Pancreas (tissue), 10 donors: ENCODE measurements around the gene MYH2. TPM values are rescaled to one million over a fixed set of nuclear protein-coding genes. Genes with fewer than 3 reads are reported as not detected.

Experiments used
- ATAC-seq, 4 donors: fragments of 200-7000 bp; cut with Tn5 transposase; one replicate each; pipeline versions ENCODE4 v1.8.0 to v1.9.1; 2020; ENCODE audit warnings: mild to moderate bottlenecking in 4 of 4, moderate library complexity in 4 of 4
- DNase-seq, 6 donors: peaks; one replicate each; pipeline ENCODE4 v3.0.0-alpha.2; 2020
- FAIRE-seq: peaks from 2 replicates; lab custom pipeline; 2012; peaks lifted over from hg19 to GRCh38; lab: Jason Lieb, UNC
- H3K27ac ChIP-seq, 4 donors: fragments of 200-600 bp; sonication (generic); 1 replicate in 3 of 4; 2 replicates in 1 of 4; pipeline versions ENCODE4 v1.5.0 to v1.8.0; 2020
- H3K27me3 ChIP-seq, 4 donors: fragments of 200-600 bp; one replicate each; pipeline ENCODE4 v1.8.0; 2021
- H3K36me3 ChIP-seq, 3 donors: fragments of 200-600 bp; sonication (generic) in 1 of 3; one replicate each; pipeline versions ENCODE4 v1.5.0 to v1.8.0; 2020 to 2021
- H3K4me1 ChIP-seq, 3 donors: fragments of 200-600 bp; one replicate each; pipeline ENCODE4 v1.8.0; 2021
- H3K4me3 ChIP-seq, 4 donors: fragments of 200-600 bp; sonication (generic) in 2 of 4; one replicate each; pipeline versions ENCODE4 v1.5.0 to v1.8.0; 2020 to 2021
- H3K9me3 ChIP-seq, 4 donors: fragments of 200-600 bp; one replicate each; pipeline ENCODE4 v1.8.0; 2021
- CTCF ChIP-seq, 4 donors: fragments of 200-600 bp; sonication (generic) in 3 of 4; IDR thresholded peaks; one replicate each; pipeline versions ENCODE4 v1.5.0 to v1.8.0; 2021; ENCODE audit warnings: antibody characterized with exemption in 4 of 4
- WGBS, 2 donors: extraction: QIAGEN DNeasy Blood & Tissue Kit; methylation state at CpG; one replicate each; pipeline ENCODE4 v1.1.7; 2013; 5-methylcytosine and 5-hydroxymethylcytosine counted together
- intact Hi-C, 3 donors: fragments of 100-400 bp; cut with DNase I; formaldehyde crosslinking; loops; one replicate each; pipeline versions ENCODE4 v1.11.1 to v1.14.2; 2022
- polyA plus RNA-seq, 2 donors: library from polyadenylated mRNA; stranded (reverse); fragments of 200-250 nt; gene quantifications; one replicate each; pipeline ENCODE4 v1.2.3, GENCODE V29; 2013
- total RNA-seq, 6 donors: library from RNA; stranded (reverse); fragmentation: NEBNext Ultra II Directional in 4 of 6; extraction: Animal tissue kit (Norgen Biotek cat#: 25700) in 4 of 6; gene quantifications; one replicate each; pipeline versions ENCODE4 v1.2.1 to v1.2.4, GENCODE V29; 2021 to 2023
- donor health status: healthy with polysubstance abuse.
- donor health status: DM: no; HTN: no; CAD: no; lungs with moderate emphysema.
- donor health status: DM: no; HTN: no; CAD: no.
- donor health status: control.
- donor health status: control.
- donor health status: Bipolar disorder and iron deficiency.
- donor health status: DM: yes; HTN: yes; CAD: no.
- donor health status: DM: no; HTN: no; CAD: no.
- donor health status: DM: no; HTN: no; CAD: no.
- donor health status: DM: yes; HTN: yes; CAD: no.

MYH2 gene
- total and polyA plus RNA-seq, 8 donors: 0.05 TPM; not detected in 7

GRCh38 chr17:10516638-10517037 is 32.8 kb downstream of the MYH2 start:
- Histone ChIP-seq H3K4me1 (no peaks in the 10 kb centered on the region), H3K27me3 (no peaks in the 10 kb centered on the region), H3K9me3 (no peaks in the 10 kb centered on the region), H3K4me3 (no peak overlapping the region), H3K36me3 (no peaks in the 10 kb centered on the region), H3K27ac (no peak overlapping the region)
- DNase-seq: no peak
- FAIRE-seq: no peak
- intact Hi-C loops: no loop called here
- no peak for TF ChIP-seq CTCF (IDR thresholded peaks at IDR 0.05)
- no peak for ATAC-seq

GRCh38 chr17:10516065-10516464 is 33.4 kb downstream of the MYH2 start:
- no peak for ATAC-seq
- Histone ChIP-seq H3K4me1 (no peaks in the 10 kb centered on the region), H3K4me3 (no peak overlapping the region), H3K27ac (no peak overlapping the region), H3K36me3 (no peaks in the 10 kb centered on the region), H3K9me3 (no peaks in the 10 kb centered on the region), H3K27me3 (no peaks in the 10 kb centered on the region)
- 62 to 74% methylated on average over 7 of the region's 7 CpGs for WGBS, 2 donors
- DNase-seq: no peak
- FAIRE-seq: no peak
- intact Hi-C loops: no loop called here
- no peak for TF ChIP-seq CTCF (IDR thresholded peaks at IDR 0.05)

- no peak for TF ChIP-seq CTCF (IDR thresholded peaks at IDR 0.05)
- Histone ChIP-seq H3K27ac (no peak overlapping the region), H3K4me1 (no peaks in the 10 kb centered on the region), H3K9me3 (no peaks in the 10 kb centered on the region), H3K27me3 (no peaks in the 10 kb centered on the region), H3K4me3 (no peak overlapping the region), H3K36me3 (no peaks in the 10 kb centered on the region)
- intact Hi-C loops: no loop called here
- FAIRE-seq: no peak
- ATAC-seq: no peak
- no peak for DNase-seq
- 40 to 45% methylated on average over 6 of the region's 6 CpGs for WGBS, 2 donors
These were observed 36.0 kb downstream of the MYH2 start for GRCh38 chr17:10513299-10514067.

GRCh38 chr17:10512856-10513255 is 36.6 kb downstream of the MYH2 start:
- H3K4me1 ChIP-seq: no peaks in the 10 kb centered on the region
- no peaks in the 10 kb centered on the region for H3K9me3 ChIP-seq
- WGBS, 2 donors: 48 to 52% methylated on average over 2 of the region's 2 CpGs
- ATAC-seq: no peak
- no peak for TF ChIP-seq CTCF (IDR thresholded peaks at IDR 0.05)
- FAIRE-seq: no peak
- no peaks in the 10 kb centered on the region for H3K36me3 ChIP-seq
- H3K4me3 ChIP-seq: no peak overlapping the region
- intact Hi-C loops: no loop called here
- H3K27ac ChIP-seq: no peak overlapping the region
- no peaks in the 10 kb centered on the region for H3K27me3 ChIP-seq
- DNase-seq: no peak

GRCh38 chr17:10499950-10500349 is 49.5 kb downstream of the MYH2 start:
- ATAC-seq: no peak

More at GRCh38 chr17:10499950-10500349, 49.5 kb downstream of the MYH2 start:
- no peak overlapping the region for H3K4me3 ChIP-seq
- H3K36me3 ChIP-seq: no peaks in the 10 kb centered on the region
- 50 to 70% methylated on average over 3 of the region's 3 CpGs for WGBS, 2 donors
- FAIRE-seq: no peak
- no peak overlapping the region for H3K27ac ChIP-seq
- TF ChIP-seq CTCF (IDR thresholded peaks at IDR 0.05): no peak
- H3K27me3 ChIP-seq: no peaks in the 10 kb centered on the region
- DNase-seq: no peak
- no peaks in the 10 kb centered on the region for H3K4me1 ChIP-seq
- no peaks in the 10 kb centered on the region for H3K9me3 ChIP-seq
- intact Hi-C loops: no loop called here
